ENCODE data around the gene GLDC. TPM values are rescaled to one million over a fixed set of nuclear protein-coding genes. Genes with fewer than 3 reads are reported as not detected.
A peak's percentile ranks its signal among the peaks of the same experiment; 100 is the strongest.

Gene GLDC
- total and polyA plus RNA-seq, 2 donors (not counting 1 experiment from before 2014, with no cell fraction given): 0.71 to 0.86 TPM

GRCh38 chr9:6579613-6580012, 65.9 kb downstream of the GLDC start:
- Histone ChIP-seq H3K4me1 (ENCODE audit: control insufficient read depth in 2 of 2, insufficient read depth in 2 of 2, low read length in 2 of 2) (peaks cover 58 to 64% of the 10 kb centered on the region in 2 donors), H3K27me3 (replicated peaks in 1 of 4; ENCODE audit: control extremely low read depth in 1 of 4, control insufficient read depth in 3 of 4, insufficient read depth in 4 of 4, low read length in 3 of 4) (peaks cover 0 to 5% (median 2%) of the 10 kb centered on the region in 4 experiments), H2AFZ (ENCODE audit: insufficient read depth, low read depth, low read length, poor library complexity, severe bottlenecking) (no peak overlapping the region), H3K9me3 (ENCODE audit: control extremely low read depth in 1 of 3, control insufficient read depth in 2 of 3, insufficient read depth in 1 of 3, low read length in 2 of 3) (no peaks in the 10 kb centered on the region), H4K20me1 (ENCODE audit: control insufficient read depth, insufficient read depth, low read length, poor library complexity, severe bottlenecking) (no peaks in the 10 kb centered on the region), H3K4me2 (replicated peaks; ENCODE audit: low read depth, low read length, poor library complexity, severe bottlenecking) (peak overlapping the region; percentile 43), H3K27ac (ENCODE audit: low read length in 2 of 2) (no peak overlapping the region), H3K4me3 (ENCODE audit: control extremely low read depth in 1 of 5, extremely low read depth in 1 of 5, insufficient read depth in 1 of 5, low read depth in 2 of 5, low read length in 4 of 5) (no peak overlapping the region), H3K79me2 (ENCODE audit: control insufficient read depth, insufficient read depth, low read length) (peaks cover 1% of the 10 kb centered on the region), H3K9ac (ENCODE audit: low read length) (no peak overlapping the region), H3K36me3 (replicated peaks in 1 of 2; ENCODE audit: control extremely low read depth in 1 of 2, control insufficient read depth in 1 of 2, extremely low read depth in 1 of 2, insufficient read depth in 2 of 2, low read length in 1 of 2) (no peaks in the 10 kb centered on the region)
- peak; percentile 35 for DNase-seq
- Mint-ChIP-seq H3K4me1 (peaks cover 55% of the 10 kb centered on the region), H3K27ac (no peak overlapping the region), H3K4me3 (no peak overlapping the region), H3K27me3 (peaks cover 13% of the 10 kb centered on the region), H3K9me3 (ENCODE audit: insufficient read depth) (no peaks in the 10 kb centered on the region)
- ATAC-seq (ENCODE audit: low read depth): no peak
- intact Hi-C loops (cut with micrococcal nuclease): no loop called here
- CTCF ChIA-PET: interaction anchor here (0.9 to 1.2 kb wide), 2 partner anchors 9 to 11 kb away, joined by 3 read pairs; no protein-coding TSS in a partner anchor
- POLR2A ChIA-PET: no interaction called here
- TF ChIP-seq CTCF (IDR thresholded peaks at IDR 0.05) (no peak), EZH2 (IDR thresholded peaks at IDR 0.05; ENCODE audit: borderline replicate concordance, insufficient read depth, low read depth, low read length, poor library complexity, severe bottlenecking) (no peak)
- WGBS (ENCODE audit: insufficient coverage): 18% methylated on average over 5 of the region's 6 CpGs

DNA sequence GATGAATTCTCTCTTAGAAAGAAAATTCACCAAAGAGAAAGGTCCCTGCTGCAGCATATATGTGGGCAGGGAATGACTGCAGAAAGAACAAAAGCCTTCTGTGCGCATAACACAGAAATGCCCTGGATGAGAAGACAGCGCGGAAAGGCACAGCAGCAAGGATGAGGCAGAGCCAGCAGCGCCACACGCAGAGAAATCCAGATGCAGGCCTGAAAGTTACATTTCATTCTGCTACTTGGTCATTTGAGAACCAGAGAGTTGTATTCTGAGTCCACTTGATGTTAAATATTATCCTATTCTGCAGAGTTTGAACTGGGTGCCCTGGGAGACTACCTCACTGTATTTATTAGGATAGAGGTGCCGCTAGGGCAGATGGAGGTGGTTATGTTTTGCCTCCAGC, 68.5 kb downstream of the GLDC start:
- H3K4me1 ChIP-seq (ENCODE audit: control insufficient read depth in 2 of 2, insufficient read depth in 2 of 2, low read length in 2 of 2): peaks cover 46 to 51% of the 10 kb centered on the region in 2 donors
- peaks cover 0 to 13% (median 5%) of the 10 kb centered on the region in 4 experiments for H3K27me3 ChIP-seq (replicated peaks in 1 of 4; ENCODE audit: control extremely low read depth in 1 of 4, control insufficient read depth in 3 of 4, insufficient read depth in 4 of 4, low read length in 3 of 4)
- TF ChIP-seq EZH2 (IDR thresholded peaks at IDR 0.05; ENCODE audit: borderline replicate concordance, insufficient read depth, low read depth, low read length, poor library complexity, severe bottlenecking) (no peak), CTCF (IDR thresholded peaks at IDR 0.05) (no peak)
- H3K9ac ChIP-seq (ENCODE audit: low read length): no peak overlapping the region
- Mint-ChIP-seq H3K27me3 (peaks cover 28% of the 10 kb centered on the region), H3K4me1 (peaks cover 42% of the 10 kb centered on the region), H3K27ac (no peak overlapping the region), H3K9me3 (ENCODE audit: insufficient read depth) (no peaks in the 10 kb centered on the region), H3K4me3 (no peak overlapping the region)
- no peak overlapping the region for H3K27ac ChIP-seq (ENCODE audit: low read length in 2 of 2)
- ChIA-PET CTCF (interaction anchor here (0.5 to 1.2 kb wide), 3 partner anchors 32 to 706 kb away, joined by 3 read pairs; no protein-coding TSS in a partner anchor), POLR2A (no interaction called here)
- H3K79me2 ChIP-seq (ENCODE audit: control insufficient read depth, insufficient read depth, low read length): no peaks in the 10 kb centered on the region
- 97% methylated on average over 5 of the region's 6 CpGs for WGBS (ENCODE audit: insufficient coverage)
- intact Hi-C loops (cut with micrococcal nuclease): no loop called here
- DNase-seq (no peak), ATAC-seq (ENCODE audit: low read depth) (no peak)
- no peak overlapping the region for H2AFZ ChIP-seq (ENCODE audit: insufficient read depth, low read depth, low read length, poor library complexity, severe bottlenecking)
- H3K9me3 ChIP-seq (ENCODE audit: control extremely low read depth in 1 of 3, control insufficient read depth in 2 of 3, insufficient read depth in 1 of 3, low read length in 2 of 3): no peaks in the 10 kb centered on the region
- H3K4me3 ChIP-seq (ENCODE audit: control extremely low read depth in 1 of 5, extremely low read depth in 1 of 5, insufficient read depth in 1 of 5, low read depth in 2 of 5, low read length in 4 of 5): no peak overlapping the region
- no peak overlapping the region for H3K4me2 ChIP-seq (replicated peaks; ENCODE audit: low read depth, low read length, poor library complexity, severe bottlenecking)
- no peaks in the 10 kb centered on the region for H3K36me3 ChIP-seq (replicated peaks in 1 of 2; ENCODE audit: control extremely low read depth in 1 of 2, control insufficient read depth in 1 of 2, extremely low read depth in 1 of 2, insufficient read depth in 2 of 2, low read length in 1 of 2)
- H4K20me1 ChIP-seq (ENCODE audit: control insufficient read depth, insufficient read depth, low read length, poor library complexity, severe bottlenecking): no peaks in the 10 kb centered on the region

Measured in B cell (primary cell).